HFFc6 (cell line): ENCODE data around the gene APRT. TPM values are rescaled to one million over a fixed set of nuclear protein-coding genes. Genes with fewer than 3 reads are reported as not detected.

Experiments
- DNase-seq: peaks from one replicate; pipeline ENCODE4 v3.0.0-alpha.2; 2018
- H3K27ac Mint-ChIP-seq: 2 replicates; pipeline ENCODE4 v1.8.0; 2020; ENCODE audit warnings: mild to moderate bottlenecking, mixed read lengths
- H3K27me3 Mint-ChIP-seq: 2 replicates; pipeline ENCODE4 v1.8.0; 2021; ENCODE audit warnings: mild to moderate bottlenecking, moderate library complexity, mixed read lengths; ENCODE audit not compliant: insufficient read depth
- H3K36me3 Mint-ChIP-seq: 2 replicates; pipeline ENCODE4 v1.8.0; 2021; ENCODE audit warnings: low read depth, mixed read lengths
- H3K4me1 Mint-ChIP-seq: 2 replicates; pipeline ENCODE4 v1.8.0; 2020; ENCODE audit warnings: low read depth, mixed read lengths
- H3K4me3 Mint-ChIP-seq: 2 replicates; pipeline ENCODE4 v1.8.0; 2020; ENCODE audit warnings: mild to moderate bottlenecking, moderate library complexity, mixed read lengths
- H3K9me3 Mint-ChIP-seq: 2 replicates; pipeline ENCODE4 v1.8.0; 2020; ENCODE audit warnings: mild to moderate bottlenecking, mixed read lengths
- CTCF ChIP-seq: fragments of 200-600 bp; sonication (generic); IDR thresholded peaks from 2 replicates; pipeline ENCODE4 v1.5.0; 2021; ENCODE audit warnings: antibody characterized with exemption, mild to moderate bottlenecking
- total RNA-seq, 6 experiments: library from RNA; stranded (reverse); fragmentation: NEBNext Ultra II Directional; extraction: Animal tissue kit (Norgen Biotek cat#: 25700); gene quantifications; 2 replicates in 1 of 6; 3 replicates in 5 of 6; pipeline ENCODE4 v1.2.3, GENCODE V29; 2021

Gene APRT
- total RNA-seq, 6 experiments from 2014 or later: 123 to 163 (median 130) TPM

DNA sequence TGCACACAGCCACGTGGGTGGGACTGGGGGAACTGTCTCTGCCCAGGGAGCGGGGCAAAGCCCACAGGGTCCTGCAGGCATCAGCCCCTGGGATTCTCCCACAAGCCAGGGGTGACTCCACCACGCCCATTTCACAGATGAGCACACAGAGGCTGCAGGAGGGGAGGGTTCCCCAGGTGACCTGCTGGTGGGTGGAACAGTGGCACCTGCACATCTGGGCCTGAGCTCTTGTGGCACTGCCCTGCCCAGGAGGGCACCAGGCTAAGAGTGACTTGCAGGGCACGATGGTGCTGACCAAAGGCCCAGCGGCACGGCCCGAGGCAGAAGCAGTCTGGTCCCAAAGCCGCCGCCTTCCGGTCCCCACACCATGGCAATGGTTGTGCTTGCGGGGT is 50.6 kb downstream of the APRT start:
- H3K36me3 Mint-ChIP-seq: peaks cover 12% of the 10 kb centered on the region
- H3K27ac Mint-ChIP-seq: no peak overlapping the region
- H3K4me1 Mint-ChIP-seq: peaks cover 37% of the 10 kb centered on the region
- no peaks in the 10 kb centered on the region for H3K9me3 Mint-ChIP-seq
- no peak for TF ChIP-seq CTCF
- H3K4me3 Mint-ChIP-seq: no peak overlapping the region
- peaks cover 4% of the 10 kb centered on the region for H3K27me3 Mint-ChIP-seq
- no peak for DNase-seq

GRCh38 chr16:88760424-88761142 is 51.1 kb downstream of the APRT start:
- H3K4me3 Mint-ChIP-seq: no peak overlapping the region
- TF ChIP-seq CTCF: no peak
- peaks cover 4% of the 10 kb centered on the region for H3K27me3 Mint-ChIP-seq
- no peak for DNase-seq
- H3K27ac Mint-ChIP-seq: no peak overlapping the region
- H3K36me3 Mint-ChIP-seq: peaks cover 12% of the 10 kb centered on the region
- H3K4me1 Mint-ChIP-seq: peaks cover 35% of the 10 kb centered on the region
- no peaks in the 10 kb centered on the region for H3K9me3 Mint-ChIP-seq

GRCh38 chr16:88759976-88760350 is 51.8 kb downstream of the APRT start:
- DNase-seq: no peak
- Mint-ChIP-seq H3K9me3 (no peaks in the 10 kb centered on the region), H3K27me3 (peaks cover 4% of the 10 kb centered on the region), H3K27ac (no peak overlapping the region), H3K4me1 (peaks cover 36% of the 10 kb centered on the region), H3K36me3 (peaks cover 12% of the 10 kb centered on the region), H3K4me3 (no peak overlapping the region)
- TF ChIP-seq CTCF: no peak

Other genes starting within 250 kb of the APRT start
- gene ZC3H18, start 241.5 kb downstream of the APRT start, total RNA-seq: 10 to 100 TPM; 37.9 to 49.3 (median 42.8) TPM
- gene IL17C, start 173.4 kb downstream of the APRT start, total RNA-seq: not detected
- gene CYBA, start 160.9 kb downstream of the APRT start, total RNA-seq: 100 to 1,000 TPM in 2 of 6 experiments, 10 to 100 TPM in 4; 29.0 to 228 (median 36.9) TPM
- 10 to 100 TPM; 21.1 to 28.0 (median 24.0) TPM for gene MVD, start 148.8 kb downstream of the APRT start, total RNA-seq
- not detected for gene SNAI3, start 125.4 kb downstream of the APRT start, total RNA-seq
- 10 to 100 TPM; 10.3 to 18.3 (median 13.2) TPM for gene RNF166, start 105.5 kb downstream of the APRT start, total RNA-seq
- gene CTU2, start 105.4 kb downstream of the APRT start, total RNA-seq: 10 to 100 TPM; 26.2 to 37.0 (median 33.2) TPM
- gene PIEZO1, start 26.7 kb downstream of the APRT start, total RNA-seq: 100 to 1,000 TPM; 238 to 293 (median 264) TPM
- gene CDT1, start 8.1 kb downstream of the APRT start, total RNA-seq: 10 to 100 TPM; 13.3 to 28.2 (median 22.2) TPM
- gene GALNS, start 45.0 kb upstream of the APRT start, total RNA-seq: 10 to 100 TPM; 16.6 to 20.7 (median 18.2) TPM
- 10 to 100 TPM; 58.0 to 75.9 (median 65.6) TPM for gene TRAPPC2L, start 45.2 kb upstream of the APRT start, total RNA-seq
- not detected for gene PABPN1L, start 54.7 kb upstream of the APRT start, total RNA-seq
- not detected for gene CBFA2T3, start 165.3 kb upstream of the APRT start, total RNA-seq